Measurements from ENCODE around the gene NANOS1.

Gene NANOS1

DNA sequence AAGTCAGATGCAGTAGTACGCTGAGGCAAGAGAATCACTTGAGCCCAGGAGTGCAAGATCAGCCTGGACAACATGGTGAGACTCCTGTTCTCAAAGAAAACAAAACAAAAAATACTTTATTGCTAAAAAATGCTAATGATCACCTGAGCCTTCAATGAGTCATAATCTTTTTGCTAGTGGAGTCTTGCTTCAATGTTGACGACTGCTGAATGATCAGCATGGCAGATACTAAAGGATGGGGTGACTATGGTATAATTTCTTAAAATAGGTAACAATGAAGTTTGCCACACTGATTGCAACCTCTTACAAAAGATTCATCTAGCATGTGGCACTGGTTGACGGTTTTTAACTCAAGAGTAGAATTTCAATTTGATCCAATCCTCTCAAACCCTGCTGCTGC is 22.3 kb downstream of the NANOS1 start:
- no peak for DNase-seq (ENCODE audit: extremely low read depth, low read depth)
- no peak overlapping the region for H3K4me3 ChIP-seq (replicated peaks; ENCODE audit: low read depth, low read length)
- TF ChIP-seq, protein P1, sequence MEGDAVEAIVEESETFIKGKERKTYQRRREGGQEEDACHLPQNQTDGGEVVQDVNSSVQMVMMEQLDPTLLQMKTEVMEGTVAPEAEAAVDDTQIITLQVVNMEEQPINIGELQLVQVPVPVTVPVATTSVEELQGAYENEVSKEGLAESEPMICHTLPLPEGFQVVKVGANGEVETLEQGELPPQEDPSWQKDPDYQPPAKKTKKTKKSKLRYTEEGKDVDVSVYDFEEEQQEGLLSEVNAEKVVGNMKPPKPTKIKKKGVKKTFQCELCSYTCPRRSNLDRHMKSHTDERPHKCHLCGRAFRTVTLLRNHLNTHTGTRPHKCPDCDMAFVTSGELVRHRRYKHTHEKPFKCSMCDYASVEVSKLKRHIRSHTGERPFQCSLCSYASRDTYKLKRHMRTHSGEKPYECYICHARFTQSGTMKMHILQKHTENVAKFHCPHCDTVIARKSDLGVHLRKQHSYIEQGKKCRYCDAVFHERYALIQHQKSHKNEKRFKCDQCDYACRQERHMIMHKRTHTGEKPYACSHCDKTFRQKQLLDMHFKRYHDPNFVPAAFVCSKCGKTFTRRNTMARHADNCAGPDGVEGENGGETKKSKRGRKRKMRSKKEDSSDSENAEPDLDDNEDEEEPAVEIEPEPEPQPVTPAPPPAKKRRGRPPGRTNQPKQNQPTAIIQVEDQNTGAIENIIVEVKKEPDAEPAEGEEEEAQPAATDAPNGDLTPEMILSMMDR (IDR thresholded peaks at IDR 0.05; ENCODE audit: low read depth, low read length, missing control alignments): no peak

- TF ChIP-seq, protein P1 (IDR thresholded peaks at IDR 0.05; ENCODE audit: low read depth, low read length, missing control alignments): no peak
- H3K4me3 ChIP-seq (replicated peaks; ENCODE audit: low read depth, low read length): no peak overlapping the region
- no peak for DNase-seq (ENCODE audit: extremely low read depth, low read depth)
Measured at GRCh38 chr10:119055472-119055871, 26.0 kb downstream of the NANOS1 start.

GRCh38 chr10:119058010-119058409 is 28.5 kb downstream of the NANOS1 start:
- TF ChIP-seq, protein P1 (IDR thresholded peaks at IDR 0.05; ENCODE audit: low read depth, low read length, missing control alignments): no peak
- no peak overlapping the region for H3K4me3 ChIP-seq (replicated peaks; ENCODE audit: low read depth, low read length)
- no peak for DNase-seq (ENCODE audit: extremely low read depth, low read depth)

DNA sequence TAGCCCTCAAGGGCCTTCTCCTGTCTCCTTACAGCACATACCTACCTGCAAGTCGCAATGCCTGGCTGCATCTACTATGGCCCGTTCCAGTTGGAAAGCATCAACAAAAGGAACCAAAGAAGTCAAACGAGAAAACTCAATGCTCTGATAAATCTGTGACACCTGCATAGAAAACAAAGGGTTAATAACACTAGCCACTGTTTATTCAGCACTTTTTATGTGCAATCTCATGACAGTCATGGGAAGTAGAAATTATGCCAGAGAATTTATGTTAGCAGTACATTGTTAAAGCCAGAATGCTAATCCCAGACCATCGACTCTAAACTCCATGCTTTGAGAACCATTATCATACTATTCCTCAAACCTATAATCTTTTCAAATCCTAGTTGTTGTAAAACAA is 30.0 kb downstream of the NANOS1 start:
- no peak overlapping the region for H3K4me3 ChIP-seq (replicated peaks; ENCODE audit: low read depth, low read length)
- TF ChIP-seq, protein P1 (IDR thresholded peaks at IDR 0.05; ENCODE audit: low read depth, low read length, missing control alignments): no peak
- DNase-seq (ENCODE audit: extremely low read depth, low read depth): no peak

GRCh38 chr10:119060107-119060506 is 30.6 kb downstream of the NANOS1 start:
- no peak overlapping the region for H3K4me3 ChIP-seq (replicated peaks; ENCODE audit: low read depth, low read length)
- no peak for DNase-seq (ENCODE audit: extremely low read depth, low read depth)
- TF ChIP-seq, protein P1 (IDR thresholded peaks at IDR 0.05; ENCODE audit: low read depth, low read length, missing control alignments): no peak

DNA sequence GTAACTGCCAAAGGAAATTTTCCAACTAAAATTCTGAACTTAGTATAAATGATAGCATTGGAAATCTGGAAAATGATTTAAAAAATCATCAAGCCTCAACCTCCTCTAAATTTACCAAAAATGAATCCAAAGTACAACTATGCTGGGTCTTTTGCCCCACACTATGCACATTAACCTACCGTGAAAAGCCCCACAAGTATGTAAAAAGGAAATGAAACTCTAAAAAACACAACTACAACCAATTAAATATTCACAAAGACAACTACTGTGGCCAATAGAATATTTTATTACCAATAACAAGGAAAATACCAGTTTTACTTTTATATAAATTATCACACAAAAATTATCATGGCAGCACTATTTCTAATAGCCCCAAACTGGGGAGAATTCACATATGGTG is 31.8 kb downstream of the NANOS1 start:
- no peak for DNase-seq (ENCODE audit: extremely low read depth, low read depth)
- TF ChIP-seq, protein P1 (IDR thresholded peaks at IDR 0.05; ENCODE audit: low read depth, low read length, missing control alignments): no peak
- H3K4me3 ChIP-seq (replicated peaks; ENCODE audit: low read depth, low read length): no peak overlapping the region

DNA sequence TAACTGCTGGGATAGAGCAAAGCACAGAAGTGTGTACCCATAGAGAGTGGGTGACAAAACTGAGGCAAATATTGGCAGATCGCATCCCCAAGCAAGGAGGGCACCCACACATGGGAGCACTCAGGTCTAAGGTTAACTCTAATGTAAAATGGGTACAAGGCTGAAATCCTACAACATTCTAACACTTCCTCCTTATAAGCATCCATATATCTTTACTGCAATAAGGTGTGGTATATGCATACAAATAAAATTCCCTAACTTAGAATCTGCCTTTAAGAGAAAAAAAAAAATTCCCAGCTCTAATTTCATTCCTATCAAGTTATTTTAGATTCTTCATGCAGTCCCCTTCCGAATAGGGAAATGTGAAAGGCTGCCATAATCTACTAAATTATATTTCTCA is 32.4 kb downstream of the NANOS1 start:
- TF ChIP-seq, protein P1 (IDR thresholded peaks at IDR 0.05; ENCODE audit: low read depth, low read length, missing control alignments): no peak
- no peak for DNase-seq (ENCODE audit: extremely low read depth, low read depth)
- no peak overlapping the region for H3K4me3 ChIP-seq (replicated peaks; ENCODE audit: low read depth, low read length)

All from HFF-Myc (cell line).